ENCODE measurements around the gene B3GNT4. TPM values are rescaled to one million over a fixed set of nuclear protein-coding genes. Genes with fewer than 3 reads are reported as not detected.
A peak's percentile ranks its signal among the peaks of the same experiment; 100 is the strongest.
"Not testable (repeated sequence)": the region's sequence is repeated elsewhere in the genome, so short reads cannot be mapped to it uniquely, and the experiment has no call there.

B3GNT4 gene
- total RNA-seq, 1 donor from 2014 or later, result 1.6 TPM

DNA sequence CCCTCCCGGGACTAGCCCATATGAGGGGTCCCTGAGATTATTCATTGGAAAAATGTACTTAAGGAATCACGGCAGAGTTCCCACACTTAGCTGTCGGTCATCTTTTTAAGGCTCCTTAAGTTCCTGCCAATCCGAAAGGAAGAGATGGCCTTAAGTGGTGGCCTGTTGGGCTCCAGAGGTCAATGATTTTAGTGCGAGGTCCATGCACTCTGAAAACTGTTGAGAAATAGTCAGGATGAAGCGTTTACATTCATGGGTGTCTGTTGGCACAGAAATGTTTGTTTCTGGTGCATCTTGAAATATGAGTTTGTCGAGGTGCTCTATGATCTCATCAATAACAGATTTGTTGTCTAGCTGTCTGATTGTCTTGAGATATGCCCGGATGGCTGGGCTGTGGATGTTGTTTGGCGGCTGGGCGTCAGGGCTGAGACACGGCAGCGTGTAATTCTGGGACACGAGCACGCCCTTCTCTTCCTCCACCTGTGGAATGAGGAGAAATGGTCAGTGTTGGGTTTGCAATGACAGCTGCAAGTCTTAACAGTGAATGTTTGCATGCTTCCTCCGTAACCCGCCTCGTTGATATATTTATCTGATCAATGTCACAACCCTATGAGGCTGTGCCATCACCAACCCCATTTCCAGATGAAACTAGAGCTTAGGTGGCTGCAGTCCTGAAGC, 31.1 kb upstream of the B3GNT4 start:
- no peaks in the 10 kb centered on the region for H3K36me3 Mint-ChIP-seq (ENCODE audit: low read depth)
- H3K4me1 Mint-ChIP-seq (ENCODE audit: low read depth), result peaks cover 10% of the 10 kb centered on the region
- H3K27ac Mint-ChIP-seq, result no peak overlapping the region
- no peaks in the 10 kb centered on the region for H3K9me3 Mint-ChIP-seq
- peak overlapping the region; percentile 37 for H3K4me3 Mint-ChIP-seq (ENCODE audit: low read depth)
- intact Hi-C loops (cut with micrococcal nuclease), result no loop called here
- DNase-seq (ENCODE audit: low spot score), result no peak
- H3K27me3 Mint-ChIP-seq (ENCODE audit: low read depth), result no peaks in the 10 kb centered on the region

DNA sequence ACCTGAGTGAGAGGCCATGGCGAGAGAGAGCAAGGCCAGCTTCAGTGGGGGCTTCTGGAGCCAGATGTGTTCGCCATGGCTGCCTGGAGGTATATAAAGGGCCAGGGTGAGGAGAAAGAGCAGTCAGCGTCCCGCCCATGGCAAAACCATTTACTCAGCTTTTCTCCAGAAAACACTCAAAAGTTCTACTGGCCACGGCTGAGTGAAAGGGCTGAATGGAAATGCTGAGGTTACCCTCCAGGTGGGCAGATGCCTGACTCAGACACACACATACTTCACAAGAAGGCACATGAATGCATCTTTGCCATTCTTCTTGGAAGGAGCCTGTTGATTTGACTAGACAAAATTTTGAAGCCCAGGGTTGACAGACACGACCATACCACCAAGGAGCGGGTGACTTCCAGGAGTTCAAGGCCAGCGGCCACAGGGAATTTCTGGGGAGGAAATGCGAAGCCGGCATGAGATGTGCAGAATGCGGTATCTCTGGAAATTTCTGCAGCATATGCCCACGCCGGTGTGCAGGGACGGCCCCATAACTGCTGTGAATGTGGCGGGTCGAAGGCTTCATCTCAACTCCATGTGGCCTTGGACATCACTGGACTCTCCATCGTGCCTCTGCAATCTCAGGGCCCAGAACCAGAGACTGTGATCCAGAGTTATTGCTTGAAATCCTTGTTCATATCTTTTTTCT, 29.2 kb upstream of the B3GNT4 start, which contains the start of gene IL31:
IL31 (minus strand) TSS at position 67 of the 691 bp plus-strand sequence; CDS start at position 18, 49 bp downstream.
- Mint-ChIP-seq H3K4me1 (ENCODE audit: low read depth) (peaks cover 9% of the 10 kb centered on the region), H3K9me3 (no peaks in the 10 kb centered on the region), H3K4me3 (ENCODE audit: low read depth) (peak within 1 kb of the TSS; percentile 48), H3K27ac (no peak within 1 kb of the TSS), H3K27me3 (ENCODE audit: low read depth) (no peaks in the 10 kb centered on the region), H3K36me3 (ENCODE audit: low read depth) (no peaks in the 10 kb centered on the region)
- intact Hi-C loops (cut with micrococcal nuclease), result no loop called here
- no peak for DNase-seq (ENCODE audit: low spot score)

GRCh38 chr12:122176473-122176872, 27.0 kb upstream of the B3GNT4 start:
- H3K9me3 Mint-ChIP-seq; H3K27me3 Mint-ChIP-seq (ENCODE audit: low read depth); DNase-seq (ENCODE audit: low spot score); H3K36me3 Mint-ChIP-seq (ENCODE audit: low read depth); intact Hi-C loops (cut with micrococcal nuclease); H3K4me3 Mint-ChIP-seq (ENCODE audit: low read depth); H3K27ac Mint-ChIP-seq: not testable (repeated sequence)
- H3K4me1 Mint-ChIP-seq (ENCODE audit: low read depth), result peaks cover 16% of the 10 kb centered on the region

DNA sequence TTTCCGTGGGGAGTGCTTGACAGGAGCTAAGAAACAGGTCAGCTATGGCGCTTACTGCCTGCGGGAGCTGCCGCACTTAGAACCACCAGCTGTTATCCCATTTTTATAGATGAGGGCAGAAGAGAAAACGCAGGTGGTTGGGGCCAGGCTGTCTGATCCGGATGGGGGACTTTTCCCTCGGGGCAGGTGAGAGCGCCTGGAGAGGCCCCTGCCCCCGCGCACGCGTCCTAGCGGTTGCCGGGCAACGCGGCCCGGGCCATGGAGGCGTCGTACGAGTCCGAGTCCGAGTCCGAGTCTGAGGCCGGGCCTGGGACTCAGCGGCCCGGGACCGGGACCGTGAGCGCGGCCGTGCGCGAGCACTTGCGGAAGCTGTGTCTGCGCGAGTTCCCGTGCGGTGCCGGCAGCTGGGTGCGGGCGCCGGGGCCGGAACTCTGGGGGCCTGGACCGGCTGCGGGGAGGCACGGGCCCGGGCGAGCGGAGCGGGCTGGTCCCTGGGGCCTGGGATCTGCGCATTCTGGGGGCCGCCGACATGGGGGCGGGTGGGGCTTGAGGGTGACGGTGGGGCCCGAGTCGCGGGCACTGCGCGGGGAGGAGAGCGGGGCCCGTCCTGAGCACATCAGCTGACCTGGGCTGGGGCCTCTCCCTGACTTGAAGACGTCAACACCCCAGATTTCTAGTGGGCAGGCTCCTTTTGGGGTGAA, 20.5 kb upstream of the B3GNT4 start, which contains the start of gene LRRC43:
LRRC43 (plus strand) TSS at position 237 of the 701 bp plus-strand sequence; CDS start at position 259, 22 bp downstream.
- H3K9me3 Mint-ChIP-seq, result no peaks in the 10 kb centered on the region
- H3K27me3 Mint-ChIP-seq (ENCODE audit: low read depth), result peaks cover 10% of the 10 kb centered on the region
- no peak within 1 kb of the TSS for H3K27ac Mint-ChIP-seq
- H3K36me3 Mint-ChIP-seq (ENCODE audit: low read depth), result no peaks in the 10 kb centered on the region
- peaks cover 15% of the 10 kb centered on the region for H3K4me1 Mint-ChIP-seq (ENCODE audit: low read depth)
- intact Hi-C loops (cut with micrococcal nuclease), result no loop called here
- peak; percentile 26 for DNase-seq (ENCODE audit: low spot score)
- peak within 1 kb of the TSS; percentile 73 for H3K4me3 Mint-ChIP-seq (ENCODE audit: low read depth)

DNA sequence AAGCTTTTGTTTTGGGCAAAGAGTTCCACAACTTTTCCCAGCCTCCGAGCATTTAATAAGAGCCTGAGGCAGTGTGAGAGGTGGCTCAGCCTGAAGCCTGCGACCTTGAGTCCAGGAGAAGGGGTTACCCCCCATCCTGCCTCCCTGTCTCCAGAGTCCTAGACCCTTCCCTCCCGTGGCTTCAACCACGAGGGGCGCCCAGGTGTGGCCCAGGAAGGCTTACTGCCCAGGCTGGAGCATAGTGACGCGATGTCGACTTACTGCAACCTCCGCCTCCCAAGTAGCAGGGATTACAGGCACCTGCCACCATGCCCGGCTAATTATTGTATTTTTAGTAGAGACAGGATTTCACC, 19.9 kb upstream of the B3GNT4 start:
- H3K27me3 Mint-ChIP-seq (ENCODE audit: low read depth), result peaks cover 10% of the 10 kb centered on the region
- intact Hi-C loops (cut with micrococcal nuclease), result no loop called here
- no peaks in the 10 kb centered on the region for H3K36me3 Mint-ChIP-seq (ENCODE audit: low read depth)
- DNase-seq (ENCODE audit: low spot score), result no peak
- H3K9me3 Mint-ChIP-seq, result no peaks in the 10 kb centered on the region
- H3K27ac Mint-ChIP-seq, result no peak overlapping the region
- H3K4me3 Mint-ChIP-seq (ENCODE audit: low read depth), result peak overlapping the region; percentile 49
- H3K4me1 Mint-ChIP-seq (ENCODE audit: low read depth), result peaks cover 15% of the 10 kb centered on the region

- DNase-seq (ENCODE audit: low spot score), result no peak
- Mint-ChIP-seq H3K9me3 (no peaks in the 10 kb centered on the region), H3K4me3 (ENCODE audit: low read depth) (peak overlapping the region; percentile 51), H3K27ac (no peak overlapping the region), H3K36me3 (ENCODE audit: low read depth) (no peaks in the 10 kb centered on the region), H3K4me1 (ENCODE audit: low read depth) (peaks cover 12% of the 10 kb centered on the region), H3K27me3 (ENCODE audit: low read depth) (peaks cover 10% of the 10 kb centered on the region)
- intact Hi-C loops (cut with micrococcal nuclease), result no loop called here
These were observed 19.0 kb upstream of the B3GNT4 start for GRCh38 chr12:122184517-122184916.

DNA sequence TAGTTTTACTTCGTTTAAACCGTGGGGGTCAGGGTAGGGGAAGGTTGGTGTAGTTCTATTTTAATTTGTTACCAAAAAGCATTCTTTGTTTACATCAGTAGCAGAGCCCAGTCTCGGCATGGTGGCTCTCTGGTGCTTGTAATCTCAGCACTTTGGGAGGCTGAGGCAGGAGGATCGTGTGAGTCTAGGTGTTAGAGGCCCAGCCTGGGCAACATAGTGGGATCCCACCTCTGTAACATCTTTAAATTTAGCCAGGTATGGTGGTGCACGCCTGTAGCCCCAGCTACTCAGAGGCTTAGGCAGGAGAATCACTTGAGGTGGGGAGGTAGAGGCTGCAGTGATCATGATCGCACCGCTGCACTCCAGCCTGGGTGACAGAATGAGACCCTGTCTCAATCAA, 18.4 kb upstream of the B3GNT4 start:
- Mint-ChIP-seq H3K9me3 (no peaks in the 10 kb centered on the region), H3K27me3 (ENCODE audit: low read depth) (peaks cover 10% of the 10 kb centered on the region), H3K4me1 (ENCODE audit: low read depth) (peaks cover 9% of the 10 kb centered on the region), H3K4me3 (ENCODE audit: low read depth) (no peak overlapping the region), H3K27ac (no peak overlapping the region), H3K36me3 (ENCODE audit: low read depth) (no peaks in the 10 kb centered on the region)
- intact Hi-C loops (cut with micrococcal nuclease), result no loop called here
- DNase-seq (ENCODE audit: low spot score), result no peak

DNA sequence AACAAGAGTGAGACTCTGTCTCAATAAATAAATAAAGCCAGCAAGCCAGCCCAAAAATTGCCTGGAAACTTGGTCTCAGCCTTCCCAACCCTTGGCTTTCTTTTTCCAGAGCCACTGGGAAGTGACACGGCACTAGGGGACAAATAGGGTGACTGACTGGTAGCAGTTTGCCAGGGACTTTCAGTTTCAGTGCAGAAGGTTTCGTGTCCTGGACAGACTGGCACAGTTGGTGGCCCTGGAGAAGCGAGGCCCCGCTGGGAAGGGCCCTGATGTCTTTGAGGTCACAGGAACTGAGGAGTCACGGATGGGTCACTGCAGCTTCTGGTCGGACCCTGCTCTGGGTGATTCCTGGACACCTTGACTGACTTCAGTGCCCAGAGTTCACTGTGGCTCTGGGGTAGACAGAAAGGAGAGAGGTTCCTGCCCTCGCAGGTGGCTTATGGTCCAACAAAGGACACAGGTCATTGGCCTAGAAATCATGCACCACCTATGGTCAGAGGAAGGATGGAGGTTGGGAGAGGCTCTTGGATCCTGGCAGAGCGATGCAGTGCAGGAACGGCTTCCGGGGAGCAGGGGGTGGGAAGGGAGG, 17.9 kb upstream of the B3GNT4 start:
- no peak for DNase-seq (ENCODE audit: low spot score)
- no peaks in the 10 kb centered on the region for H3K36me3 Mint-ChIP-seq (ENCODE audit: low read depth)
- H3K27ac Mint-ChIP-seq, result no peak overlapping the region
- intact Hi-C loops (cut with micrococcal nuclease), result no loop called here
- peaks cover 8% of the 10 kb centered on the region for H3K4me1 Mint-ChIP-seq (ENCODE audit: low read depth)
- H3K9me3 Mint-ChIP-seq, result no peaks in the 10 kb centered on the region
- H3K27me3 Mint-ChIP-seq (ENCODE audit: low read depth), result peaks cover 10% of the 10 kb centered on the region
- no peak overlapping the region for H3K4me3 Mint-ChIP-seq (ENCODE audit: low read depth)

- peaks cover 7% of the 10 kb centered on the region for H3K4me1 Mint-ChIP-seq (ENCODE audit: low read depth)
- H3K9me3 Mint-ChIP-seq, result no peaks in the 10 kb centered on the region
- peaks cover 10% of the 10 kb centered on the region for H3K27me3 Mint-ChIP-seq (ENCODE audit: low read depth)
- H3K4me3 Mint-ChIP-seq (ENCODE audit: low read depth), result no peak overlapping the region
- H3K36me3 Mint-ChIP-seq (ENCODE audit: low read depth), result no peaks in the 10 kb centered on the region
- DNase-seq (ENCODE audit: low spot score), result no peak
- H3K27ac Mint-ChIP-seq, result no peak overlapping the region
- intact Hi-C loops (cut with micrococcal nuclease), result no loop called here
These were observed 16.0 kb upstream of the B3GNT4 start for GRCh38 chr12:122187466-122187865.

- intact Hi-C loops (cut with micrococcal nuclease), result no loop called here
- DNase-seq (ENCODE audit: low spot score), result no peak
- Mint-ChIP-seq H3K9me3 (no peaks in the 10 kb centered on the region), H3K36me3 (ENCODE audit: low read depth) (no peaks in the 10 kb centered on the region), H3K27me3 (ENCODE audit: low read depth) (no peaks in the 10 kb centered on the region), H3K4me1 (ENCODE audit: low read depth) (no peaks in the 10 kb centered on the region), H3K4me3 (ENCODE audit: low read depth) (no peak overlapping the region), H3K27ac (no peak overlapping the region)
These were observed 13.7 kb upstream of the B3GNT4 start for GRCh38 chr12:122189626-122190475.

GRCh38 chr12:122190842-122191668, 12.5 kb upstream of the B3GNT4 start:
- peak; percentile 60 for DNase-seq (ENCODE audit: low spot score)
- intact Hi-C loops (cut with micrococcal nuclease), result loop anchor here (1.0 kb wide), 3 partner anchors 31 to 137 kb away; no protein-coding TSS in a partner anchor
- H3K27ac Mint-ChIP-seq, result no peak overlapping the region
- no peaks in the 10 kb centered on the region for H3K4me1 Mint-ChIP-seq (ENCODE audit: low read depth)
- H3K4me3 Mint-ChIP-seq (ENCODE audit: low read depth), result no peak overlapping the region
- H3K27me3 Mint-ChIP-seq (ENCODE audit: low read depth), result peaks cover 4% of the 10 kb centered on the region
- H3K9me3 Mint-ChIP-seq, result no peaks in the 10 kb centered on the region
- H3K36me3 Mint-ChIP-seq (ENCODE audit: low read depth), result no peaks in the 10 kb centered on the region

Data from activated T-helper 2 cell treated with anti-CD3 and anti-CD28 coated beads, Interferon-gamma antibody, Interleukin-2, Interleukin-4, amounts not matched to agents 10 μg/mL and 5 μg/mL and 100 μg/mL, durations not matched to agents 14 hours and 24 hours and 36 hours (primary cell).